ENCODE measurements around the gene FRS3. TPM values are rescaled to one million over a fixed set of nuclear protein-coding genes. Genes with fewer than 3 reads are reported as not detected.
A peak's percentile ranks its signal among the peaks of the same experiment; 100 is the strongest.
"Not testable (repeated sequence)": the region's sequence is repeated elsewhere in the genome, so short reads cannot be mapped to it uniquely, and the experiment has no call there.

The FRS3 gene
- polyA plus RNA-seq, 4 donors, result 1.1 to 4.2 (median 4.1) TPM

DNA sequence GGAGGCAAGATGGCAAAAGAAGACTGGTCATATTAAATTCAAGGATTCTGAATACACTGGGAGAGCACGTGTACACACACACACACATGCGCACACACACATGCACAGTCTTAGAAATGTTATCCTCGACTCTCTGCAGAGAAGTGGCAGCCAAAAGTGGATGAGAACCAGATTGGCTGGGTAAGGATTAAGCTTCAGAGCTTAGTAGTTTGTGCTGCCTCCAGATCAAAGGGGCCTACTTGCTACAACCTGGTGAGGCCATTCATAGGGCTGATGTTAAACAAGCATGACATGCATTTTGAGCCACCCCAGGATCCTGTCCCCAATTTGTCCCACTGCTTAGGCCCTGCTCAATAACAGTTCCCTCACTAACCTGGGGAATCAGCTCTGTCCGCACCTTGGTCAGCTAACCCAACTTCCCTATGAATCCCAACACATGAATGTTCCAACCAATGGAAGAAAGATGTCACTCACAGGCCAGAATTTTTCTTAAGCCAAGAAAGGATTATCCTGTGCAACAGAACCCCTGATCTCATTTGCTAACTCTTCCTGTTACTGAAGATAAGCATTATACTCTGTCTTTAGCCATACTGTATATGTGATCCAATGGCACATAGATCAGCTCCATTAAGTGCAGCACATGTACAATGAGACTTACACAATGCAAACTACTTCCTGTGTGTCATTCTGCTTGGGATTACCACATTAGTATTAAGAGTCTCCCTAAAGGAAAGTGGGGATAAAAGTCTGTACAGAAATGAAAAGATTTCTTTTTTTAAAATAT lies 38.8 kb upstream of the FRS3 start:
- no peak for FAIRE-seq
- Histone ChIP-seq H3K4me1 (ENCODE audit: control insufficient read depth in 3 of 3, insufficient read depth in 2 of 3, low read depth in 1 of 3, low read length in 2 of 3) (no peaks in the 10 kb centered on the region), H3K4me3 (ENCODE audit: low read depth in 1 of 3, low read length in 3 of 3) (no peak overlapping the region), H3K36me3 (ENCODE audit: control insufficient read depth in 3 of 3, insufficient read depth in 2 of 3, low read depth in 1 of 3, low read length in 3 of 3) (peaks cover 0 to 2% (median 0%) of the 10 kb centered on the region in 3 donors), H3K27me3 (ENCODE audit: control insufficient read depth in 3 of 3, insufficient read depth in 3 of 3, low read length in 3 of 3) (no peaks in the 10 kb centered on the region), H3K9me3 (ENCODE audit: control insufficient read depth in 2 of 2, insufficient read depth in 1 of 2, low read depth in 1 of 2, low read length in 1 of 2) (no peaks in the 10 kb centered on the region), H3K27ac (ENCODE audit: low read depth in 1 of 3, low read length in 2 of 3) (no peak overlapping the region)
- 83 to 90% (median 84%) methylated on average over 4 of the region's 4 CpGs for WGBS, 3 donors
- DNase-seq, result no peak

DNA sequence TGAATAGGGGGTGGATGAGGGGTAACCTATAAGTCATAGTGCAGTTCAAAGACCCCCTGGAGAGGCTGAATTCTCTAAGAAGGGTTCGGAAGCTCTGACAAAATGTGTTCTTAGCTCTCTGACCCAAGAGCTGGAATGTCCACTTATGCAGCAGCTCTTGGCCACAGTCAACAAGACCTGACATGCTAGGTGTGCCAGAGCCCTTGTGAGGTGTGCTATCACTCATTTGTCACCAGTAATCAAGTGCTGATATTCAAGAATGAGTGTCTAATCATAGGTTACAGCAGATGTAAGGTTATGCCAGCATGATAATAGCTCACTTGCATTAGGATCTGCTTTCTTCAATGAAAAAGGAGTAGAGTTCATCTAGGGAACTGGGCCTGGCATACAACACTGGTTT lies 35.9 kb upstream of the FRS3 start:
- H3K36me3 ChIP-seq (ENCODE audit: control insufficient read depth in 3 of 3, insufficient read depth in 2 of 3, low read depth in 1 of 3, low read length in 3 of 3), result peaks cover 0 to 2% (median 0%) of the 10 kb centered on the region in 3 donors
- DNase-seq (no peak), FAIRE-seq (no peak)
- H3K27me3 ChIP-seq (ENCODE audit: control insufficient read depth in 3 of 3, insufficient read depth in 3 of 3, low read length in 3 of 3), result no peaks in the 10 kb centered on the region
- no peaks in the 10 kb centered on the region for H3K4me1 ChIP-seq (ENCODE audit: control insufficient read depth in 3 of 3, insufficient read depth in 2 of 3, low read depth in 1 of 3, low read length in 2 of 3)
- no peak overlapping the region for H3K4me3 ChIP-seq (ENCODE audit: low read depth in 1 of 3, low read length in 3 of 3)
- H3K27ac ChIP-seq (ENCODE audit: low read depth in 1 of 3, low read length in 2 of 3), result no peak overlapping the region
- whole genome bisulfite sequencing, 3 donors, result 95 to 98% (median 95%) methylated on average over 1 of the region's 1 CpG
- H3K9me3 ChIP-seq (ENCODE audit: control insufficient read depth in 2 of 2, insufficient read depth in 1 of 2, low read depth in 1 of 2, low read length in 1 of 2), result no peaks in the 10 kb centered on the region

DNA sequence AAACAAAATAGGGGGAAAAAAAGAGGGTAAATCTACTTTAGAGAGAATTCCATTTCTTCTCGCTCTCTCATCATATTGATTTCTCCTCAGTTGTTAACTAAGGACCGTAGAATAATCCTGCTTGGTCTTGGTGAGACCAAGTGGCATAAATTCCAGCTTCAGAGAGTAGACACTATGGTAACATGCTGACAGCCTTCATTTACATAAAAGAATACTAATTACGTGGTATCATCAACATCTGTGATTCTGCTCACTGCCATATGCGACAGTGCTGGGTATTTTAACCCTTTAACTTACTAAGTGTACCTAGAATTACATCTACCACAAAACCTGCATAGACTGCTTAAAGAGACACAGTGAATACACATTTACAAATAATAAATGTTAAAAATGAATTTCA lies 34.9 kb upstream of the FRS3 start:
- H3K36me3 ChIP-seq (ENCODE audit: control insufficient read depth in 3 of 3, insufficient read depth in 2 of 3, low read depth in 1 of 3, low read length in 3 of 3), result peaks cover 0 to 2% (median 0%) of the 10 kb centered on the region in 3 donors
- no peaks in the 10 kb centered on the region for H3K27me3 ChIP-seq (ENCODE audit: control insufficient read depth in 3 of 3, insufficient read depth in 3 of 3, low read length in 3 of 3)
- no peak overlapping the region for H3K4me3 ChIP-seq (ENCODE audit: low read depth in 1 of 3, low read length in 3 of 3)
- WGBS, 3 donors, result 73 to 78% (median 75%) methylated on average over 4 of the region's 4 CpGs
- no peak overlapping the region for H3K27ac ChIP-seq (ENCODE audit: low read depth in 1 of 3, low read length in 2 of 3)
- no peaks in the 10 kb centered on the region for H3K4me1 ChIP-seq (ENCODE audit: control insufficient read depth in 3 of 3, insufficient read depth in 2 of 3, low read depth in 1 of 3, low read length in 2 of 3)
- H3K9me3 ChIP-seq (ENCODE audit: control insufficient read depth in 2 of 2, insufficient read depth in 1 of 2, low read depth in 1 of 2, low read length in 1 of 2), result no peaks in the 10 kb centered on the region
- no peak for DNase-seq
- no peak for FAIRE-seq

DNA sequence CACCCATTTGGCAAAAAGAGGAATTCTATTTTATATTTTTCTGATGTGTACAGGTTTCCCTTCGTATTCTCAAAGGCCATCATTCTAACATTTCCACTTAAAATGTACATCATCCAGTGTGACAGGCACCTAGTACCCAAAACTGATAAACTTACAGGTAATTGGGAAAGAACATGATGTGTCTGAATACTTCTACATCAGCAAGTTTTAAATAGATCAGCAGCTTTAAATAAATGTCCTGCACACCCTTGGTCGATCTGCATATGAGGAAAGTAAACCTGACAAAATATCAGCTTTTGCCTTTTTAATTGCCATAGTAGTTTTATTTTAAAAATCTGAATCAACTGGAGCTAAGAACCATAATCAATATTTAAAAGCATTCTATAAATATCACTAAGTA lies 34.3 kb upstream of the FRS3 start:
- no peaks in the 10 kb centered on the region for H3K4me1 ChIP-seq (ENCODE audit: control insufficient read depth in 3 of 3, insufficient read depth in 2 of 3, low read depth in 1 of 3, low read length in 2 of 3)
- H3K4me3 ChIP-seq (ENCODE audit: low read depth in 1 of 3, low read length in 3 of 3), result no peak overlapping the region
- no peaks in the 10 kb centered on the region for H3K27me3 ChIP-seq (ENCODE audit: control insufficient read depth in 3 of 3, insufficient read depth in 3 of 3, low read length in 3 of 3)
- H3K27ac ChIP-seq (ENCODE audit: low read depth in 1 of 3, low read length in 2 of 3), result no peak overlapping the region
- FAIRE-seq (no peak), DNase-seq (no peak)
- no peaks in the 10 kb centered on the region for H3K9me3 ChIP-seq (ENCODE audit: control insufficient read depth in 2 of 2, insufficient read depth in 1 of 2, low read depth in 1 of 2, low read length in 1 of 2)
- peaks cover 0 to 2% (median 0%) of the 10 kb centered on the region in 3 donors for H3K36me3 ChIP-seq (ENCODE audit: control insufficient read depth in 3 of 3, insufficient read depth in 2 of 3, low read depth in 1 of 3, low read length in 3 of 3)
- 88 to 90% (median 88%) methylated on average over 2 of the region's 2 CpGs for WGBS, 3 donors

DNA sequence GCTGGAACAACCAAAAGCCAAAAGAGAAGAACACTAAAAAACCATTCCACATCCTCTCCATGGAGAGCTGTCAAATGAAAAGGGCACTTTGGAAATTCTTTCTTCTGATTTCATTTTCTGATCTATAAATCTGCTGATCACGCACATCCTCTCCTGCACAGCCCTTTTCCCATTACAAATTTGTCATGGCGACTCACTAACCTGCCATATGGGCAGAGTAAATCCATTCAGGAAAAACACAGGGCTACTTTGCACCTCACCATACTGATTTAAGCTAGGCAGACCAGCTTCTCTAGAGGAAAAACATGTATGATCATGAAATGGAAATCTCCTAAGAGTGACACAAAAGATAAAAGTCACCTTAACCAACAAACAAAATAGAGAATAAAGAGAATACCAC lies 33.8 kb upstream of the FRS3 start:
- WGBS, 3 donors, result 87 to 90% (median 89%) methylated on average over 2 of the region's 2 CpGs
- peak overlapping the region in 1 of 3 donors; percentile 6 for H3K4me3 ChIP-seq (ENCODE audit: low read depth in 1 of 3, low read length in 3 of 3)
- H3K27me3 ChIP-seq (ENCODE audit: control insufficient read depth in 3 of 3, insufficient read depth in 3 of 3, low read length in 3 of 3), result no peaks in the 10 kb centered on the region
- H3K4me1 ChIP-seq (ENCODE audit: control insufficient read depth in 3 of 3, insufficient read depth in 2 of 3, low read depth in 1 of 3, low read length in 2 of 3), result no peaks in the 10 kb centered on the region
- peaks cover 0 to 2% (median 0%) of the 10 kb centered on the region in 3 donors for H3K36me3 ChIP-seq (ENCODE audit: control insufficient read depth in 3 of 3, insufficient read depth in 2 of 3, low read depth in 1 of 3, low read length in 3 of 3)
- no peaks in the 10 kb centered on the region for H3K9me3 ChIP-seq (ENCODE audit: control insufficient read depth in 2 of 2, insufficient read depth in 1 of 2, low read depth in 1 of 2, low read length in 1 of 2)
- no peak overlapping the region for H3K27ac ChIP-seq (ENCODE audit: low read depth in 1 of 3, low read length in 2 of 3)
- no peak for FAIRE-seq
- DNase-seq, result no peak

DNA sequence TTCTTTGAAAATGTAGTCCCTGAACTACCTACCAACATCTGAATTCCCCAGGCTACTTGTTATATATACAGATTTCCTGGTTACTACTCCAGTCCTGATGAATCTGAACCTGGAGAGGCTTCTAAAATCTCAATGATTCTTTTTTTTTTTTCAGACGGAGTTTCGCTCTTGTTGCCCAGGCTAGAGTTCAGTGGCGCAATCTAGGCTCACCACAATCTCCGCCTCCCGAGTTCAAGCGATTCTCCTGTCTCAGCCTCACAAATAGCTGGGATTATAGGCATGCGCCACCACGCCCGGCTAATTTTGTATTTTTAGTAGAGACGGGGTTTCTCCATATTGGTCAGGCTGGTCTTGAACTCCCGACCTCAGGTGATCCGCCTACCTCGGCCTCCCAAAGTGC lies 32.2 kb upstream of the FRS3 start:
- 95 to 98% (median 96%) methylated on average over 12 to 13 of the region's 13 CpGs for WGBS, 3 donors
- not testable (repeated sequence) for FAIRE-seq

DNA sequence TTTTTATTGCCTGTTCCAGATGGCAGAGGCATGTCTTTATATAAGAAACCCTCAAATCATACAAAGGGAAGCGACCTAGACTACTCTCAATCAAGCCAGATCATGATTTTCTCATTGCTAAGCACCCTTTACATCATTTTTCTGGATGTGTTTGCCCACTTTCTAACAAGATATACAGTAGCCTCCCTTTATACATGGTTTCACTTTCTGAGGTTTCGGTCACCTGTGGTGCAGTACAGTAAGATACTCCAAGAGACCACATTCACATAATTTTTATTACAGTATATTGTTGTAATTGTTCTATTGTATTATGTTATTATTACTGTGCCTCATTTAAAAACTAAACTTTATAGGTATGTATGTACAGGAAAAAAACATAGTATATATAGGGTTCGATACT lies 31.4 kb upstream of the FRS3 start:
- WGBS, 3 donors, result 86 to 94% (median 93%) methylated on average over 3 of the region's 3 CpGs
- Histone ChIP-seq H3K36me3 (ENCODE audit: control insufficient read depth in 3 of 3, insufficient read depth in 2 of 3, low read depth in 1 of 3, low read length in 3 of 3) (peaks cover 0 to 7% (median 0%) of the 10 kb centered on the region in 3 donors), H3K9me3 (ENCODE audit: control insufficient read depth in 2 of 2, insufficient read depth in 1 of 2, low read depth in 1 of 2, low read length in 1 of 2) (no peaks in the 10 kb centered on the region), H3K4me3 (ENCODE audit: low read depth in 1 of 3, low read length in 3 of 3) (no peak overlapping the region), H3K27ac (ENCODE audit: low read depth in 1 of 3, low read length in 2 of 3) (no peak overlapping the region), H3K4me1 (ENCODE audit: control insufficient read depth in 3 of 3, insufficient read depth in 2 of 3, low read depth in 1 of 3, low read length in 2 of 3) (no peaks in the 10 kb centered on the region), H3K27me3 (ENCODE audit: control insufficient read depth in 3 of 3, insufficient read depth in 3 of 3, low read length in 3 of 3) (no peaks in the 10 kb centered on the region)
- FAIRE-seq, result no peak
- DNase-seq, result no peak

More for the DNA sequence above, 32.2 kb upstream of the FRS3 start:
- not testable (repeated sequence) for H3K4me3 ChIP-seq (ENCODE audit: low read depth in 1 of 3, low read length in 3 of 3); H3K4me1 ChIP-seq (ENCODE audit: control insufficient read depth in 3 of 3, insufficient read depth in 2 of 3, low read depth in 1 of 3, low read length in 2 of 3); H3K9me3 ChIP-seq (ENCODE audit: control insufficient read depth in 2 of 2, insufficient read depth in 1 of 2, low read depth in 1 of 2, low read length in 1 of 2); H3K27me3 ChIP-seq (ENCODE audit: control insufficient read depth in 3 of 3, insufficient read depth in 3 of 3, low read length in 3 of 3); H3K27ac ChIP-seq (ENCODE audit: low read depth in 1 of 3, low read length in 2 of 3); H3K36me3 ChIP-seq (ENCODE audit: control insufficient read depth in 3 of 3, insufficient read depth in 2 of 3, low read depth in 1 of 3, low read length in 3 of 3); DNase-seq

DNA sequence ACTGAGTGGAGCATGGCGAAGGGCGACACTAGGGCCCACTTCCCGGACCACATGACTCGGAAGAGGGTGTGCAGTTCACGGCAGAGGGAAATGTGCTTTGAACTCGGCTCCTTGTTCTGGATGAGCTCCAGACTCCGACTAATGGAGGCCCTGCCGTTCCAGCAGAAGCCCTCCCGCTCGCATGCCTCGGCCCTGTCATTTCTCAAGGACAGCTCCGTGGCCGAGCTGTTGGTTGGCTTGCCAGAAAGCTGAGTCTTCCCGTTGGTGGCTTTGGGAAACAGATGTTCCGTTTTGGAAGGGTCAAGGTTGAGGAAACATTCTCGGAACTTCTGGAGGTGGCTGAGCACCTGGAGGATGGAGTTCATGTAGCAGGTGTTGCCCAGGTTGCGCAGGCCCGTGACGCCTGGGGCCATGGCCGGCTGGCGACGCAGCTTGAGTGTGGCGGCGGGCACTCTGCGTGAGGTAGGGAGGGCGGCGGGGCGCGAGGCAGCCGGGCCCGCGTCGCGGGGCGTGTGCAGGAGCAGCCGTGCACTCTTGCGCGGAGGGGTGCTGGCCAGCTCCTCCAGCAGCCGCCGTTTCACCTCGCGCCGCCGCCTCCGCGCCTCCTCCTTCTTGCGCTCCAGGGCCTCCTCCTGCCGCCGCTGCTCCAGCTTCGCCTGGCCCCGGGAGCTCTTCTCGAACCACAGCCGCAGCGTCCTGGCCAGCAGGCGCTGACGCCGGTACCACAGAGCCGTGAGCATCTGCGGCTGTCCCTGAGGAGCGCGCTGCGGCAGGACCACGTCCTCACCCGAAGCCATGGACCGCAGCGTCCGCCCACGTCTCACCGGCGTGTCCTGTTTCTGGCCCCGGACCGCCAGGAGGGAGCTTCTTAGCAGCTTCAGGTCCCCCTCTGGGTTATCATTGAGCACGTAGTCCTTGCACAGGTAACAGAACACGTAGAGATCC lies 26.4 kb upstream of the FRS3 start:
- H3K27me3 ChIP-seq (ENCODE audit: control insufficient read depth in 3 of 3, insufficient read depth in 3 of 3, low read length in 3 of 3), result no peaks in the 10 kb centered on the region
- no peak for DNase-seq
- FAIRE-seq, result no peak
- peaks cover 0 to 12% (median 0%) of the 10 kb centered on the region in 3 donors for H3K36me3 ChIP-seq (ENCODE audit: control insufficient read depth in 3 of 3, insufficient read depth in 2 of 3, low read depth in 1 of 3, low read length in 3 of 3)
- WGBS, 3 donors, result 95 to 97% (median 95%) methylated on average over 67 to 74 of the region's 74 CpGs
- H3K27ac ChIP-seq (ENCODE audit: low read depth in 1 of 3, low read length in 2 of 3), result no peak overlapping the region
- H3K4me1 ChIP-seq (ENCODE audit: control insufficient read depth in 3 of 3, insufficient read depth in 2 of 3, low read depth in 1 of 3, low read length in 2 of 3), result no peaks in the 10 kb centered on the region
- no peaks in the 10 kb centered on the region for H3K9me3 ChIP-seq (ENCODE audit: control insufficient read depth in 2 of 2, insufficient read depth in 1 of 2, low read depth in 1 of 2, low read length in 1 of 2)
- H3K4me3 ChIP-seq (ENCODE audit: low read depth in 1 of 3, low read length in 3 of 3), result no peak overlapping the region
